Gastroesophageal sphincter (tissue), 3 donors: Measurements from ENCODE around the gene JAGN1.
"Not testable (repeated sequence)": the region's sequence is repeated elsewhere in the genome, so short reads cannot be mapped to it uniquely, and the experiment has no call there.

Experiments
- CTCF ChIP-seq, 4 experiments: fragments of 200-600 bp in 2 of 4; fragments of 450-650 bp in 2 of 4; sonication (generic) in 1 of 4; IDR thresholded peaks; one replicate each; pipeline ENCODE4 v1.5.1; 2017 to 2019; ENCODE audit warnings: antibody characterized with exemption in 4 of 4, mild to moderate bottlenecking in 2 of 4, moderate library complexity in 2 of 4
- POLR2A ChIP-seq, 2 donors: fragments of 450-650 bp; IDR thresholded peaks; one replicate each; pipeline ENCODE4 v1.6.1; 2017; ENCODE audit warnings: antibody characterized with exemption in 2 of 2, mild to moderate bottlenecking in 2 of 2, moderate library complexity in 1 of 2

- not testable (repeated sequence) for TF ChIP-seq CTCF, POLR2A (IDR thresholded peaks at IDR 0.05)
Observed at GRCh38 chr3:9872067-9872466, 18.3 kb upstream of the JAGN1 start.
